CD4-positive, alpha-beta T cell (primary cell): ENCODE data around the gene XPNPEP3. TPM values are rescaled to one million over a fixed set of nuclear protein-coding genes. Genes with fewer than 3 reads are reported as not detected.
"Not testable (repeated sequence)": the region's sequence is repeated elsewhere in the genome, so short reads cannot be mapped to it uniquely, and the experiment has no call there.

ENCODE experiments used
- ATAC-seq: fragments of 200-7000 bp; cut with Tn5 transposase; one replicate; pipeline ENCODE4 v1.10.0; 2022; ENCODE audit warnings: mild to moderate bottlenecking; ENCODE audit not compliant: poor library complexity
- CTCF ChIA-PET: fragments of 350-600 bp; sonication (Branson Sonifier 250); formaldehyde crosslinking; loops from one replicate; lab custom pipeline; 2021; ENCODE audit warnings: antibody characterized with exemption, inconsistent platforms; lab: Charles Lee
- POLR2A ChIA-PET: fragments of 350-600 bp; sonication (Branson Sonifier 250); formaldehyde crosslinking; loops from one replicate; lab custom pipeline; 2021; ENCODE audit warnings: antibody characterized with exemption, inconsistent platforms; lab: Charles Lee
- DNase-seq, 14 experiments: peaks; one replicate each; pipeline ENCODE4 v3.0.0-alpha.2; 2013 to 2020; ENCODE audit warnings: mixed read lengths in 2 of 14
- H3K27ac ChIP-seq, 2 donors: one replicate each; pipeline versions ENCODE4 v1.5.1 to v1.7.0; 2013; ENCODE audit warnings: low read length in 2 of 2, low read depth in 1 of 2, mild to moderate bottlenecking in 1 of 2
- H3K27me3 ChIP-seq, 2 experiments: 1 replicate in 1 of 2; 2 replicates in 1 of 2; pipeline versions ENCODE4 v1.6.1 to v1.7.0; 2013; ENCODE audit warnings: low read length in 2 of 2, control low read depth in 1 of 2, mild to moderate bottlenecking in 1 of 2, moderate library complexity in 1 of 2; ENCODE audit not compliant: insufficient read depth in 2 of 2, control insufficient read depth in 1 of 2
- H3K36me3 ChIP-seq: one replicate; pipeline ENCODE4 v1.6.1; 2013; ENCODE audit warnings: low read length, control low read depth; ENCODE audit not compliant: insufficient read depth
- H3K4me1 ChIP-seq: one replicate; pipeline ENCODE4 v1.6.1; 2013; ENCODE audit warnings: low read length, control low read depth; ENCODE audit not compliant: insufficient read depth
- H3K4me3 ChIP-seq: one replicate; pipeline ENCODE4 v1.5.1; 2013; ENCODE audit warnings: mild to moderate bottlenecking, low read length, moderate library complexity
- H3K9me3 ChIP-seq, 2 experiments: 1 replicate in 1 of 2; 2 replicates in 1 of 2; pipeline versions ENCODE4 v1.6.1 to v1.7.0; 2013; ENCODE audit warnings: low read length in 2 of 2, mild to moderate bottlenecking in 2 of 2, control low read depth in 1 of 2, moderate library complexity in 1 of 2; ENCODE audit not compliant: control insufficient read depth in 1 of 2, insufficient read depth in 1 of 2
- H3K27ac Mint-ChIP-seq: one replicate; pipeline ENCODE4 v1.8.0; 2020; ENCODE audit warnings: mixed read lengths
- H3K27me3 Mint-ChIP-seq: one replicate; pipeline ENCODE4 v1.8.0; 2021; ENCODE audit warnings: mixed read lengths
- H3K36me3 Mint-ChIP-seq: one replicate; pipeline ENCODE4 v1.8.0; 2021; ENCODE audit warnings: low read depth, mixed read lengths
- H3K4me1 Mint-ChIP-seq: one replicate; pipeline ENCODE4 v1.8.0; 2021; ENCODE audit warnings: low read depth, mixed read lengths
- H3K4me3 Mint-ChIP-seq: one replicate; pipeline ENCODE4 v1.8.0; 2020; ENCODE audit warnings: mild to moderate bottlenecking, mixed read lengths
- H3K9me3 Mint-ChIP-seq: one replicate; pipeline ENCODE4 v1.8.0; 2020; ENCODE audit warnings: mixed read lengths
- intact Hi-C, 2 experiments: fragments of 100-400 bp; cut with DNase I in 1 of 2; cut with micrococcal nuclease in 1 of 2; formaldehyde crosslinking; loops; one replicate each; pipeline versions ENCODE4 v1.15.1 to v1.9.0; 2023 to 2025; cut with DNase I, micrococcal nuclease
- total RNA-seq, 174 experiments: library from RNA in 2 of 174; stranded (reverse) in 2 of 174; gene quantifications; one replicate each; pipeline ENCODE4 v1.2.3 and lab custom pipeline; 2021 to 2026
- TF ChIP-seq, protein P1 (sequence below): fragments of 200-600 bp; IDR thresholded peaks from one replicate; pipeline ENCODE4 v1.8.0; 2022; ENCODE audit warnings: antibody characterized with exemption, mild to moderate bottlenecking

XPNPEP3 gene
- total RNA-seq, 2 experiments from 2014 or later: 16.3 to 17.9 TPM

DNA sequence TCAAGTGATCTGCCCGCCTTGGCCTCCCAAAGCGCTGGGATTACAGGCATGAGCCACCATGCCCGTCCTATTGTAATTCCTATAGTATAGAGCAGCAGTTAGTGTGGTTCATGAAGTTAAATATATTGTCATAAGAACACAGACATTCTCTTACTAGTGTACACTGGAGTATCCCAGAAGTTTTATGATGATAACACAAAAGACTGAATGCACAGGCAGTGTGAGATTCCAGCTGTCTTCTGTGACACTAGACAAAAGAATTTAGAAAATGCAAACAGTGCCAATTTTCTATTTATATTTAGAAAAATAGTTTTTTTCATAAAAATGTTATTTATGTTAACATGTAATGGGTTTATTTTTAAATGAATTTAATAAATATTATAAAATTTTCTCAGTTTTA is 54.8 kb downstream of the XPNPEP3 start:
- Mint-ChIP-seq H3K27me3 (no peaks in the 10 kb centered on the region), H3K4me3 (no peak overlapping the region), H3K36me3 (peaks cover 73% of the 10 kb centered on the region), H3K4me1 (no peaks in the 10 kb centered on the region), H3K27ac (no peak overlapping the region), H3K9me3 (no peaks in the 10 kb centered on the region)
- ATAC-seq (no peak), DNase-seq (no peak)
- Histone ChIP-seq H3K27ac (no peak overlapping the region), H3K36me3 (peaks cover 39% of the 10 kb centered on the region), H3K9me3 (no peaks in the 10 kb centered on the region), H3K4me3 (no peak overlapping the region), H3K4me1 (no peaks in the 10 kb centered on the region), H3K27me3 (no peaks in the 10 kb centered on the region)
- TF ChIP-seq, protein P1, sequence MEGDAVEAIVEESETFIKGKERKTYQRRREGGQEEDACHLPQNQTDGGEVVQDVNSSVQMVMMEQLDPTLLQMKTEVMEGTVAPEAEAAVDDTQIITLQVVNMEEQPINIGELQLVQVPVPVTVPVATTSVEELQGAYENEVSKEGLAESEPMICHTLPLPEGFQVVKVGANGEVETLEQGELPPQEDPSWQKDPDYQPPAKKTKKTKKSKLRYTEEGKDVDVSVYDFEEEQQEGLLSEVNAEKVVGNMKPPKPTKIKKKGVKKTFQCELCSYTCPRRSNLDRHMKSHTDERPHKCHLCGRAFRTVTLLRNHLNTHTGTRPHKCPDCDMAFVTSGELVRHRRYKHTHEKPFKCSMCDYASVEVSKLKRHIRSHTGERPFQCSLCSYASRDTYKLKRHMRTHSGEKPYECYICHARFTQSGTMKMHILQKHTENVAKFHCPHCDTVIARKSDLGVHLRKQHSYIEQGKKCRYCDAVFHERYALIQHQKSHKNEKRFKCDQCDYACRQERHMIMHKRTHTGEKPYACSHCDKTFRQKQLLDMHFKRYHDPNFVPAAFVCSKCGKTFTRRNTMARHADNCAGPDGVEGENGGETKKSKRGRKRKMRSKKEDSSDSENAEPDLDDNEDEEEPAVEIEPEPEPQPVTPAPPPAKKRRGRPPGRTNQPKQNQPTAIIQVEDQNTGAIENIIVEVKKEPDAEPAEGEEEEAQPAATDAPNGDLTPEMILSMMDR: no peak
- CTCF ChIA-PET: no interaction called here
- intact Hi-C loops: no loop called here
- POLR2A ChIA-PET: no interaction called here

DNA sequence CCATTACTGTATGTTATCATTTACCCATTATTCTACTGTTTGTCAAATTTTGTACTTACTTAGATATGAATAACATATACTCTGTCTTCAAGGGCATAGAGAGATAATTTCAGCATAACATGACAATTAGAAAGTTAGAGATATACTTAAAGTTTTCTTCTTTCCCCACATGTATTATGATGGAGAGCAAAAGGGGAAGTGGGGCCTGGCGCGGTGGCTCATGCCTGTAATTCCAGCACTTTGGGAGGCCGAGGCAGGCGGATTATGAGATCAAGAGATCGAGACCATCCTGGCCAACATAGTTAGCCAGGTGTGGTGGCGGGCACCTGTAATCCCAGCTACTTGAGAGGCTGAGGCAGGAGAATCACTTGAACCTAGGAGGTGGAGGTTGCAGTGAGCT is 56.0 kb downstream of the XPNPEP3 start:
- DNase-seq, H3K27ac ChIP-seq, H3K9me3 Mint-ChIP-seq, H3K27ac Mint-ChIP-seq, H3K27me3 Mint-ChIP-seq, H3K27me3 ChIP-seq, H3K4me3 Mint-ChIP-seq, H3K4me1 Mint-ChIP-seq, POLR2A ChIA-PET, H3K4me1 ChIP-seq, H3K9me3 ChIP-seq, H3K4me3 ChIP-seq, ATAC-seq, intact Hi-C loops: not testable (repeated sequence)
- H3K36me3 Mint-ChIP-seq: peaks cover 73% of the 10 kb centered on the region
- peaks cover 36% of the 10 kb centered on the region for H3K36me3 ChIP-seq
- CTCF ChIA-PET: interaction anchor here (1.8 kb wide), 1 partner anchor 10 kb away, joined by 10 read pairs; no protein-coding TSS in a partner anchor

DNA sequence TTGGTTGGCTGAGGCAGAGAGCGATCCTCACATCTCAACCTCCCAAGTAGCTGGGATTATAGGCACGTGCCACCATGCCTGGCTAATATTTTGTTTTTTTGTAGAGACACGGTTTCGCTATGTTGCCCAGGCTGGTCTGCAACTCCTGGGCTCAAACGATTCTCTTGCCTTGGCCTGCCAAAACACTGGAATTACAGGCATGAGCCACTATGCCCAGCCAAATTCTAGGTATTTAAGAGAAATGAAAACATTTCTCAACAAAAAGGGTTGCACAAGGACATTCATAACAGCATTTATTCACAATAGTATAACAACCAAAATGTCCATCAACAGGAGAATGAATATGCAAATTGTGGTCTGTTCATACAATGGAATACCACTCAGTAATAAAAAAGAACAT is 62.5 kb downstream of the XPNPEP3 start:
- H3K4me3 Mint-ChIP-seq: no peak overlapping the region
- intact Hi-C loops: no loop called here
- H3K27ac Mint-ChIP-seq: no peak overlapping the region
- peaks cover 5% of the 10 kb centered on the region for H3K4me1 Mint-ChIP-seq
- H3K27ac ChIP-seq: no peak overlapping the region
- no peaks in the 10 kb centered on the region for H3K9me3 Mint-ChIP-seq
- peaks cover 3% of the 10 kb centered on the region for H3K4me1 ChIP-seq
- H3K27me3 Mint-ChIP-seq: no peaks in the 10 kb centered on the region
- H3K36me3 ChIP-seq: peaks cover 20% of the 10 kb centered on the region
- H3K4me3 ChIP-seq: no peak overlapping the region
- ChIA-PET POLR2A (no interaction called here), CTCF (no interaction called here)
- peaks cover 48% of the 10 kb centered on the region for H3K36me3 Mint-ChIP-seq
- DNase-seq (no peak), ATAC-seq (no peak)
- H3K9me3 ChIP-seq: no peaks in the 10 kb centered on the region
- H3K27me3 ChIP-seq: no peaks in the 10 kb centered on the region
- TF ChIP-seq, protein P1: no peak

DNA sequence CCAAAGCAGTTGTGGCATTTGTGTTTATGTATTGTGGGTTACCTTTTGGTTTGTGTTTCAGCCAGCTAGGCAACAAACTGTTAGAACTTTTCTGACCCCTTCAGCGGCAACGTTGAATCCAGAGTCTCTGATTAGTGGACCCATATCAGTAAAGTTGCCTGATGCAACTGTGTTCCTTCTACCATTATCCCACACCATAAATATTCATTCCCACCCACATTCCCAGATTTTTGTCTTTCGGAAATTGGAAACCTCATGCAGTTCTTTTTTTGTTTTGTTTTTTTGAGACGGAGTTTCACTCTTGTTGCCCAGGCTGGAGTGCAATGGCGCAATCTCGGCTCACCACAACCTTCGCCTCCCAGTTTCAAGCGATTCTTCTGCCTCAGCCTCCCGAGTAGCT is 63.6 kb downstream of the XPNPEP3 start:
- Histone ChIP-seq H3K9me3 (no peaks in the 10 kb centered on the region), H3K36me3 (peaks cover 26% of the 10 kb centered on the region), H3K4me3 (no peak overlapping the region), H3K27ac (no peak overlapping the region), H3K4me1 (peaks cover 3% of the 10 kb centered on the region), H3K27me3 (no peaks in the 10 kb centered on the region)
- Mint-ChIP-seq H3K4me3 (no peak overlapping the region), H3K27ac (no peak overlapping the region), H3K36me3 (peaks cover 49% of the 10 kb centered on the region), H3K27me3 (no peaks in the 10 kb centered on the region), H3K4me1 (peaks cover 5% of the 10 kb centered on the region), H3K9me3 (no peaks in the 10 kb centered on the region)
- ChIA-PET POLR2A (interaction anchor here (1.0 kb wide), 1 partner anchor 317 kb away, joined by 3 read pairs; no protein-coding TSS in a partner anchor), CTCF (interaction anchor here (3.9 kb wide), 1 partner anchor 317 kb away, joined by 49 read pairs; no protein-coding TSS in a partner anchor)
- intact Hi-C loops: loop anchor here (5.0 to 10.0 kb wide), 3 partner anchors 202 to 604 kb away; no protein-coding TSS in a partner anchor
- TF ChIP-seq, protein P1: no peak
- DNase-seq (no peak), ATAC-seq (no peak)
